HG02870 (cell line): Measurements from ENCODE around the gene CTSO.
A peak's percentile ranks its signal among the peaks of the same experiment; 100 is the strongest.
"Not testable (repeated sequence)": the region's sequence is repeated elsewhere in the genome, so short reads cannot be mapped to it uniquely, and the experiment has no call there.

Experiments
- ATAC-seq: cut with Tn5 transposase; IDR thresholded peaks from one replicate; pipeline ENCODE4 v1.9.1; 2021; ENCODE audit warnings: mild to moderate bottlenecking, moderate library complexity; ENCODE audit not compliant: unreplicated experiment

The CTSO gene

DNA sequence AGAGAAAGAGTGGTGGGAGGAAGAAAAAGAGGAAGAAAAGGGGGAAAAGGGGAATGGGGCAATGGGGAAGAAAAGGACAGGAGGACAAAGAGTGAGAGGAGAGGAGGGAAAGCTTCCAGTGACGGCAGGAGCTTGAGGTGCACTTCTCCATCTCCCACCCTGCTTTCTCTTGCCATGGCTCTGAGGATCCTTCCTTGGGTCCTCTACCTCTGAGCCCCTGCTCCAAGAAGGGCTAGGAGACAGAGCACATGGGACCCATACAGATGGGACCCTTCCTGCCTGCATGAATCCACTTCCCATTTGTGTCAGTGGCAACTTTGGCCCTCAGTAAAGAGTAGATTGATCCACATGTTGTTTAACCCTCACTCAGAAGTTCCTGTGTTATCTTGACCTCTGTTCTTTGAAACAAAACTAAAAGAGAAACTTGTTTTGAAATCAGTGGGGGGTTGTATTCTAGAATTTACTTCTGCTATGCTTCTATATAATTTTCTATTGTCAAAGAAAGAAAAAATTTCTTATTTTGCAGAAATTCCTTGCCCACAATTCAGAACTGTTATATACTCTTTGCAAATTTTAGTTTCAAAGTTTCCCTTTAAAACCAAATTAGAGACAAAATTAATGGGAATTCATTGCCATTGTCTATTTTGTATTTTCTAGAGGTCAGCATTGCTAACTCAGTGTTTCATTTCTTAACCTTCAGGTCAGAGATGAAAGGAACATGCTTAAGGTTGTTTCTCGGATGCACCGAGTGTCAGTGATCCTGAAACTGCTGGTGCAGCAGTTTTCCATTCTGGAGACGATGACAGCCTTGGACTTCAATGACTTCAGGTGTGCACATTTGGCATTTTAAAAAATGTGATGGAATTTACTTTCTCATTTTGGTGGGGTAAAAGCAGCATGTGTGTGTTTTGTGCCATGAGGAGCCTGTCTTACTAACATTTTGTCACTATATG, 45.2 kb downstream of the CTSO start:
- peak; percentile 45 for ATAC-seq

DNA sequence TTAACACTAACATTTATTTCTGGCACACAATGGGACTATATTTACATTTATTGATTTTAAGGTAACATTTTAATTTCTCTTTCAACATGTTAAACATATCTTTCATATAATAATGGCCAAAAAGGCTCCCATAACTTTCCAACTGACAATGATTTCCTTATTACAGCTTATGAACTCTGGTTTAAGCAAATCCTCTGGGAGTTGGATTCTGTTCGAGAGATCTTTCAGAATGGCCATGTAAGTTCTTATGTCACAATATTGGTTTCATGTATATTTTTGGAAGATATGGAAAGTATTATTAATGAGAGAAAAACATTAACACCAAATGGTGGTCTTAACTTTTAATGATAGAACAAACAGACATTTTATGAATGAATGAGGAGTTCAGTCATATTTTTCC, 46.1 kb downstream of the CTSO start:
- ATAC-seq: no peak

DNA sequence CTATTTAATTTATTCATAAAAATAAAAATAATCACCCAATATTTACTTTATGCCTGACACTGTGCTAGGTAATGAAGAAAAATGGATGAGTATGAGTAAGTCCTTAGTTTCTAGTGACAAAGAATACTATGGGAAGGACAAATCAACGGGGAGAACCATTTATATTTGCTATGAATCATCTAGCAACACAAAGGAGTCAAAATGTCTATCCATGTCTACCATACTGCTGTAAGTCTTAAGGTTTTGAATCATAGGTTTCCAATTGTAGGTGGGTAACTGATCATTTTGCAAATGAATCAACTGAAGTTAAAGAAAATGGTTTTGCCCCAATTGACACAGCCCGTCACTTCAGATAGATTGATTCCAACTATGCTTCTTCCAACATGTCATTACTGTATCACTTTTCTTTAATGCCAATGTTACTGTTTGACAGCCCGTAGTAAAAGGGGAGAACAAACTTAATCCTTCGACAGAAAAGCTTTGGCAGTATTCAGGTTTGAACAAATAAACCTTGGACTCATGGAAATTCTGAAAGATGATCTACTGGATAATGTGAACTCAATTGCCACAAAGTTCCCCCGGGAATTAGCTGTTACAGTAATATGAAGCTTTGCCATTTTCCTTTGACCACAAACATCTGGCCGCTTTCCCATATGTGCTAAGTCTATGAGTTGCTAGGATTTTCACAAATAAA, 47.0 kb downstream of the CTSO start:
- ATAC-seq: no peak

DNA sequence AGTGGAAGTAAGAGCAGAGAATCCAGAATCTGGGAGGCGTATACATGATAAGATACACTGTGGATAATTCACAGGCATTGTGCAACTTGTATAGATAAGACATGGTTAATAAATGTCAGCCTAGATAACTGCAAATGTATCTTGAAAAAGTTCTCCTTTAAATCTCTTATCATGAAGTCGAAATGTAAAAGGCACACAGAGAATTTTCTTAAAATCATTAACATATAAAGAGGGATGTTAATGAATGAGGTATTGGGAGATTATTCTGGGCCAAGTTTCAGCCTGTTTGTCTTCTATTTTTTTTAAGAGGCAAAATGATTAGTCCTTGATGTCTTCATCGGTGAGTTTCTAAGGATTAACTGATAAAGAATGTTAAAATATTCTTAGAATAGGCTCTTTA, 49.3 kb downstream of the CTSO start:
- no peak for ATAC-seq

DNA sequence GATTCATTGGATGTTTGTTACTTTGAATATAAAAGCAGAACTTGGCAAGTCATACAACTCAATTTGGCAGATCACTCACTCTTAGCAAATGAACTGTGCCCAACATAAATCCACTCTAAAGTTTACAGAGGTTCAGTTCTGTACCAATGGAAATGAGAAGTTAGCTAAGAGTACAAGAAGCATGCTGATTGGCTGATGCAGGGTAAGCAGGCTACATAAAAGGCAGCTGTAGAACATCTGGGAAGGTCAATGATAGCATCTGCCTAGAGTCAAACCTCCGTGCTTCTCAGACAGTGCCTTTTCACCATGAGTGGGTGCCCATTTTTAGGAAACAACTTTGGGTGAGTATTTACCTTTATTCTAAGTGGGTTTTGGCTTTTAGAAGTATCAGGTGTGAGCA, 50.2 kb downstream of the CTSO start, which contains the start of gene TDO2:
TSS of gene TDO2 (plus strand) at position 244 of the 400 bp plus-strand sequence. CDS start at position 307, 63 bp downstream.
- no peak for ATAC-seq

DNA sequence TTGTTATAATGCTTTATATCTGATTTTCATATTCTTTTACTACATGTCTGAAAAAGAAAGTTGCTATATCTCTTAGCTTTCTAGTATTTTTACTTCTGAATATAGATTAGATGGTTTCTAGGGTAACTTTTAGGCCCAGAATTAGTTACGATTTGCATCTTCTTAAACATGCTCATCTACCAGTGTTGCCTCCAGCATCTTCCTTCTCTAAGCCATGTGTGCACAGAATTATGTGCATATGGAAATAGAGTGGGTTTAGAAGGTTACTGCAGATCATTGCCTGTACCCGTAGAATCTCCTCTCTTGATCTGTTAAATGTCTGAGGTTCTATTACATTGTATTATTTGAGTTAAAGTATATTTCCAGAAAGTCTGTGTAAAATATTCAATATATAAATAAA, 52.7 kb downstream of the CTSO start:
- no peak for ATAC-seq

DNA sequence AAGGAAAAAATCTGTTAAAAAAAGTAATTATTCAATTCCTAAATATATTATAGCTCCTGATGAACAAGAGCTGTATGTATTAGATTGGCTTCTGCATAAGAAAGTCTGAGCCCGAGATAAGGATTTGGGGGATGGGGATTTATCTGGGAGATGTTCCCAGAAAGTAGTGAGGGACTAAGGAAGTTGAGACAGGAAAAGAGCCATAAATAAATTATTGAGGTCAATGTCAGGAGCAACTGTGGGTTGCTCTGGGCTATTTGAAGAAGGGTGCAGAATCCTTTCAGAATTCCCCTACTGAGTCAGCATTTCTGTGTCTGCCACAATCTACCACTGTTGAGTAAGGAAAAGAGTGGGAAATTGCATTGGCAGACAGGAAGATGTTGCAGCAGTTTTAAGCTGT, 53.3 kb downstream of the CTSO start:
- ATAC-seq: no peak

DNA sequence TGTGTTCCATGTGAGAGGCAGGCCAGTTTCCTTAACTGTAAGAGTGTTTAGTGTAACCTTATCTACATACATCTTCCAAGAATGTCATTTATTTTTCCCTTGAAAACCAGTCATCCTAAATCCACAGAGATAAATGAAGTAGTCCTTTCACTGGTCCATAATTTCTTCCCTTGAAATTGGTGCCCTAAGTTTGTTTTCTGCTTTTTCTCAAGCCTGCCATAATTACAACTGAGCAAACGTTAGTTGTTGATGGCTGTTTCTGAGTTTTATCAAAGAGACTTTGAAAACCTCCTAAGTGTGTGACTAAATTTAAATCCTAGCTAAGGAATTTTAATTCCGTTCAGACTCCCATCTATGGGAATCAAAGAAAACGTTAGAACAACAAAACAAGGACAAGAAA, 53.8 kb downstream of the CTSO start:
- ATAC-seq: no peak

DNA sequence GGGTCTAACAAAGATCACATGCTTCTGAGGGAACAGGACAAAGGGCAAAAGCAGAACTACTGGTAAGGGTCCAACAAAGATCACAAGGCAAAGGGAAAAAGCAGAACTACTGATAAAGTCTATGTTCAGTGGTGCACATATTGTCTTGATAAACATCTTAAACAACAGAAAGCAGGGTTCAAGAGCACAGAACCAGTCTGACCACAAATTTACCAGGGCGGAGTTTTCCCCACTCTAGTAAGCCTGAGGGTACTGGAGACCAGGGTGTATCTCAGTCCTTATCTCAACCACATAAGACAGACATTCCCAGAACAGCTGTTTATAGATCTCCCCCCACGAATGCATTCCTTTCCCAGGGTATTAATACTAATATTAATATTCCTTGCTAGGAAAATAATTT, 55.3 kb downstream of the CTSO start:
- not testable (repeated sequence) for ATAC-seq

DNA sequence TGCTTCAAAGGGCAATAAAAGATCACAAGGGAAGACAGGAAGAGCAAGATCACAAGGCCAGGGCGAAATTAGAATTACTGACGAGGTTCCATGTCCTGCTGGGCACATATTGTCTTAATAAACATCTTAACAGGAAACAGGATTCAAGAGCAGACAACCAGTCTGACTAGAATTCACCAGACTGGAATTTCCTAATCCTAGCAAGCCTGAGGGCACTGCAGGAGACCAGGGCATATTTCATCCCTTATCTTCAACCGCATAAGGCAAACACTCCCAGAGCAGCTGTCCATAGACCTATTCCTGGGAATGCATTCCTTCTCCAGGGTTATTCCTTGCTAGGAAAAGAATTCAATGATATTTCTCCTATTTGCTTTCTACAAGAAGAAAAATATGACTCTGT, 62.6 kb downstream of the CTSO start:
- ATAC-seq: no peak

DNA sequence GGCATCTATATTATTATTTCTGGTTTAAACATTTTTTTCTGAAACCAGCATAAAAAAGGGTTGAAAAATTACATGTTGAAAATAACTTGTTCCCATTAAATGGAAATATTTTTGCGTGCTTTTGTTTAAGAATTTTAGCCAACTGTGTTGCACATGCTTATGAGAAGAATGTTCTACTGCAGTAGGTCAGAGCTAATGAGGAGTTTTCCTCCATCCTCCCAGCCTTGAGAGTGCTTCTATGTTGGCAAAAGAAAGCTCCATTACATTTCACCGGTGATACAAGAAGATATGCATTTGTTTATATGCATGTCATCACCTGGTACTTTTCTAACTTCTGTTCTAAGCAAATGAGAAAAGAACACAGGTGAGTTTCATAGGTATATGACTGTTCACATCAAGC, 63.7 kb downstream of the CTSO start:
- no peak for ATAC-seq

DNA sequence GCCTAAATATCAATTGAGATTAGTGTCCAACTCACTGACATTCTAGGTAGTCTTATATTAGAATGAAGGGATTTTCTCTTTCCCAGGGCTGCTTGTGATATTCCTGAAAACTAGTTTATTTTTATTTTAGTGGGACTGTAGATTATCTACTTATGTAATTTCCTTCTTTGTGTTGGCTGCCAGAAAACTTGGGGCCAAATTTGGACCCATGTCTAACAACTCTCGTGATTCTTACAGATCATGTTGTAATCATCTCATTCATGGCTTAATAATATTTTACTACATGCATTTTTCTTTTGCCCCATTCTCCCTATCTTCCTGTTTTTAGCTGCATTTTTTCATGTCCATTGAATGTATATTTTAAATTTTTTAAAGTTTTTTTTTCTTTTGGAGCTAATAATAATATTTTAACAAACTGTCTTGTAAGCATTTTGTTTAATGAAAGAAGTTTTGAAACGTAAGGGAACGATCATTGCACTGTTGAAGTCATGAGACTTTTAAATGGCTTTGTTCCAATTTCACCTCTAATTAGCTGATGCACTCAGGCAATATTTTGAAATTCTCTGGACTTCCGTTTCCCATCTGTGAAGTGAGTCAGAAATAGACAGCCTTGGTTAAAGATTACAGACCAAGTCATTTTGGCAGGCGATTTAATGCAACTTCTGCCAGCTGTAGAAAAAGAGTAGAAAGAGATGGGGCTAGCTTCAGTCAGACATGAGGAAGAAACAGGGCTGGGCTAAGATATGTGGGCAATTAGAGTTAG, 64.5 kb downstream of the CTSO start:
- no peak for ATAC-seq

DNA sequence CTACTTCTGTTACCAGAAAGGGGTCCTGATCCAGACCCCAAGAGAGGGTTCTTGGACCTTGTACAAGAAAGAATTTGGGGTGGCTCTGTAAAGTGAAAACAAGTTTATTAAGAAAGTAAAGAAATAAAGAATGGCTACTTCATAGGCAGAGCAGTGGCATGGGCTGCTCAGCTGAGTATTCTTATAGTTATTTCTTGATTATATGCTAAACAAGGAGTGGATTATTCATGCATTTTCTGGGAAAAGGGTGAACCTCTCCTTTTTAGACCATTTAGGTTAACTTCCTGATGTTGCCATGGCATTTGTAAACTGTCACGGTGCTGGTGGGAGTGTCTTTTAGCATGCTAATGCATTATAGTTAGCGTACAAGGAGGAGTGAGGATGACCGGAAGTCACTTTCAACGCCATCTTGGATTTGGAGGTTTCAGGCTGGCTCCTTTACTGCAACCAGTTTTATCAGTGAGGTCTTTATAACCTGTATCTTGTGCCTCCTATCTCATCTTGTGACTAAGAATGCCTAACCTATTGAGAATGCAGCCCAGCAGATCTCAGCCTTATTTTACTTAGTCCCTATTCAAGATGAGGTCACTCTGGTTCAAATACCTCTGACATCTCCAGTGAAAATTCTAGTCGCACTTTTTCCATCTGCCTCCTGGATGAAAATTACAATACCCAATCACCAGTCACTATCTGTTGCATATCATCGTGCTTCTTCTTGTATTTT, 65.7 kb downstream of the CTSO start:
- no peak for ATAC-seq

DNA sequence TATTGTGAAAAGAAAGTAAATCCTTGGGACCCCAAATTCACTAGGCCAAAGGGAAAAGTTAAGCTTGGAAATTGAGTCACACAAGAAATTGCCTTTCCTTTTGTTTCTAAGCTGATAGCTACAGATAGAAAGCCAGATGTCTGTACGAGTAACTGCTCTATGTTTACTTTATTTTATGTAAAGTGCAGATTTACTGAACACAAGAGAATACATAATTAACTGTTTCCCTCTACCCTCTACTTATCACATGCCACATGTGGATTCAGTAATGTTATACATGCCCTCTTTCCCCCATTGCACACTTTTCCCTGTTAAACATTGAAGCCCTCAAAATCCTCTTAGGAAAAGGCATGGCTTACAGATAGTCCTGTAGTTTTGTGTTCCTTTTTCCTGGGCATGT, 66.6 kb downstream of the CTSO start:
- ATAC-seq: no peak

DNA sequence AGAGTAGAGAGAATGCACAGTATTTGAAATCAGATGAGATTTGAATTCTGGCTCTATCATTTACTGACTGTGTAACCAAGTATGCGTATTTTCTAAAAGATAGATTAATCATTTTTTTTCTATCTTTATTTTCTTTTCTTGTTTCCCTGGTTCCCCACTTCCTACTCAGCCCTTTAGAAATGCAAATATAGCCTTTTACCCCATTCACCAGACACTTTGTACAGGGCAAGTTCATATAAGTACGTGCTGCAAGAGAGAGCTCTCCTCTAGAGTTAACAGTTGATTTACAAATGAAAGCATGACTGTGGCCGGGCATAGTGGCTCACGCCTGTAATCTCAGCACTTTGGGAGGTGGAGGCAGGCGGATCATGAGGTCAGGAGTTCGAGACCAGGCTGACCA, 68.0 kb downstream of the CTSO start:
- no peak for ATAC-seq

DNA sequence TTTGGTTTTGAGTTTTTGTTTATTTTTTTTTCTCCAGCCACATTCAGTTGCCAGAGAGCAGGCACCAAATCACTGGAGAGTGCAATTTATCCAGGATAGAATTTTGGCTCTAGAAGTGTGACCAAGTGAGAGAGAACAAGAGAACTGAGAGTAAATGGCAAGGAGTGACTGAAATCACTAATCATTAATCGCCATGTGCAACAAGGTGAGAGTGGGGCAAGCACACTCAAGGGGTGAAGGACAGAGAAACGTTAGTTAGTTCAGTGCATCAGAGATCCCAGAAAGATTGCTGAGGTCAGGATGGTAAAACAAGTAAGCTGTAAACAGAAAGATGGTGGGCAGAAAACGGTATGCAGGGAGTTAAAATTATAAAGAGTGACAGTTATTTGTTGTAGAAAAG, 69.8 kb downstream of the CTSO start:
- ATAC-seq: no peak

DNA sequence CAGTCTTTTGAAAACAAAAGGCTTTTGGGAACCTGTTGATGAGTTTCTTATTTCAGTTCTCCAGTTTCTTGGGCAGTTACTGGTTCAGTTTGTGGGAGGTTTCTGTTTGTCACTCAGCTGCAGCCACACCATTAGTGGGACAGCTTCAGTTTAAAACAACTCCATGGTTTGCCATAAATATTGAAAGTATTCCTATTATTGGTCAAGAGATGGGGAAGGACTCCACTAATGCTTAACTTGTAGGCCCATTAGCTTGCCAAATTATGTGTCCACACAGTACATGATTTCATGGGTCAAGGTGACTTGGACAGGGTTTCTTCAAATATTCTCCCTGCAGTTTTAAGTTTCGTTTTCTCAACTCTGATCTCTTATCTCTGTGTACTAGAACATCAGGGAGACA, 72.1 kb downstream of the CTSO start:
- no peak for ATAC-seq

DNA sequence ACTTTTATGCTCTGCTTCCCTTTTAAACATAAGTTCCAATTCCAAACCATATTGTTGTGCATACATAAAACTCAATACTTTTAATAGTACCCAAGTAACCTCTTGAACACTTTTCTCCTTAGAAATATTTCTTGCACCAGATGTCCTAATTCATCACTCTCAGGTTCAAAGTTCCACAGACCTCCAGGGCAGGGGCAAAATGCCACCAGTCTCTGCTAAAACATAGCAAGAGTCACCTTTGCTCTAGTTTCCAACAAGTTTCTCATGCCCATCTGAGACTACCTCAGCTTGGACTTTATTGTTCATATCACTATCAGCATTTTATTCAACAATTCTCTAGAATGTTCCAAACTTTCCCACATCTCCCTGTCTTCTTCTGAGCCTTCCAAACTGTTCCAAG, 73.9 kb downstream of the CTSO start:
- no peak for ATAC-seq

DNA sequence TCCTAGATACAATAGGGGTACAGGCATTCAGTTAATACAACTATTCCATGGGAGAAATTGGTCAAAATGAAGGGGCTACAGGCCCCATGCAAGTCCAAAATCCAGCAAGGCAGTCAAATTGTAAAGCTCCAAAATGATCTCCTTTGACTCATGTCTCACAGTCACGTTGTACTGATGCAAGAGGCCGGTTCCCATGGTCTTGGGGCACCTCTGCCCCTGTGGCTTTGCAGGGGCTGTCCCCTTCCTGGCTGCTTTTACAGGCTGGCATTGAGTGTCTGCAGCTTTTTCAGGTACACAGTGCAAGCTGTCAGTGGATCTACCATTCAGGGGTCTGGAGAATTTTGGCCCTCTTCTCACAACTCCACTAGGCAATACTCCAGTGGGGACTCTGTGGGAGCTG, 75.1 kb downstream of the CTSO start:
- ATAC-seq: no peak

DNA sequence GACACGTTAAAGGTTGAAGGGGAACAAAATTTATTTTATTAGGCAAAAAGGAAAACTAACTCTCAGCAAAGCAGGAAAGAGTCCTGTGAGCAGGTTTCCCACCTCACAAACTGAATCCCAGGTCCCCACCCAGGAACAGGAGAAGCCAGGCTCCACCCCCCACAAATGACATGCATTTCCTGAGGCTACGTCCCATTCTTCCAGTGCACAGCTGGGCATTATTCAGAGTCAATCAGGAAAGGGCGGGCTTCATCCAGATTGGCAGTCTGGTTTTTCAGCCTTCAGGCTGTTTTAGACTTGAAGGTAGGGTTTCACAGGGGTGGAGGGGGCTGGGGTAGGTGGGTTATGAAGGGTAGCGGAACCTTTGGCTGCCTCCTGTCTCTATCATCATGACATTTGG, 75.7 kb downstream of the CTSO start:
- no peak for ATAC-seq

DNA sequence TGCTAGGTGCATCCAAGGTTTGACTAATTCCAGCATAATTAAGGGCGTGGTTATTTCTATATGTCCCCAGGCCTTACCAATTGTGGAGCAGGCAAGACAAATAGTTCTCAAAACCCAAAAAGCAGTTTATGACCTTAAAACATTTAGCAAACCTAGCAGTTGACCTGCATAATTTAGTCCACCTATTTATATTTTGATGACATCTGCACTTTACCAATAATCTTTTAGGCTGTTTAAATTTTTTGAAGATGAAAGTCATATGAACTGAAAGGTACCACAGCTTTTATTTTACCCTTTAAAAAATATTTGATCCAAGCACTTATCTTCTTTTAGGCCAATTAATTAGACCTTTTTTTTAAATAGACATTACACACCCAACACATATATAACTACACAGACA, 77.8 kb downstream of the CTSO start:
- ATAC-seq: no peak
